Mesodermal cell (in vitro differentiated cells): ENCODE results near the gene DOCK9.

Experiments
- H3K27ac ChIP-seq: 2 replicates; pipeline ENCODE4 v1.7.0; 2013; ENCODE audit warnings: mild to moderate bottlenecking, low read depth, low read length, moderate library complexity; ENCODE audit not compliant: severe bottlenecking
- H3K36me3 ChIP-seq: 2 replicates; pipeline ENCODE4 v1.7.1; 2013; ENCODE audit warnings: mild to moderate bottlenecking, low read length, moderate library complexity; ENCODE audit not compliant: control insufficient read depth, insufficient read depth
- H3K4me1 ChIP-seq: one replicate; pipeline ENCODE4 v1.7.1; 2013; ENCODE audit warnings: mild to moderate bottlenecking, low read length; ENCODE audit not compliant: insufficient read depth, control insufficient read depth, poor library complexity, severe bottlenecking
- H3K4me3 ChIP-seq: 2 replicates; pipeline ENCODE4 v1.7.0; 2013; ENCODE audit warnings: low read length, control low read depth, mild to moderate bottlenecking; ENCODE audit not compliant: insufficient read depth, poor library complexity, severe bottlenecking; ENCODE audit errors: extremely low read depth
- H3K9me3 ChIP-seq: 2 replicates; pipeline ENCODE4 v1.7.1; 2013; ENCODE audit warnings: mild to moderate bottlenecking, low read length, moderate library complexity; ENCODE audit not compliant: control insufficient read depth
- WGBS, 2 experiments: methylation state at CpG; one replicate each; pipeline ENCODE4 v1.1.5; 2013; ENCODE audit warnings: missing lambda C conversion rate in 2 of 2; ENCODE audit not compliant: insufficient coverage in 2 of 2; 5-methylcytosine and 5-hydroxymethylcytosine counted together

DOCK9 gene

GRCh38 chr13:98877466-98877865 lies 100.4 kb downstream of the DOCK9 start:
- H3K36me3 ChIP-seq, result peaks cover 99% of the 10 kb centered on the region
- H3K4me3 ChIP-seq, result no peak overlapping the region
- H3K27ac ChIP-seq, result no peak overlapping the region
- WGBS, 2 experiments, result 100% methylated on average over 1 to 3 of the region's 3 CpGs
- H3K4me1 ChIP-seq, result no peaks in the 10 kb centered on the region
- H3K9me3 ChIP-seq, result peaks cover 11% of the 10 kb centered on the region

- WGBS, 2 experiments, result 60% methylated on average over 1 of the region's 1 CpG; no CpG with 5 or more reads in 1 of the 2 experiments
- peaks cover 98% of the 10 kb centered on the region for H3K36me3 ChIP-seq
- no peak overlapping the region for H3K27ac ChIP-seq
- no peak overlapping the region for H3K4me3 ChIP-seq
- no peaks in the 10 kb centered on the region for H3K4me1 ChIP-seq
- peaks cover 11% of the 10 kb centered on the region for H3K9me3 ChIP-seq
Measured at GRCh38 chr13:98875146-98875729, 102.6 kb downstream of the DOCK9 start.

DNA sequence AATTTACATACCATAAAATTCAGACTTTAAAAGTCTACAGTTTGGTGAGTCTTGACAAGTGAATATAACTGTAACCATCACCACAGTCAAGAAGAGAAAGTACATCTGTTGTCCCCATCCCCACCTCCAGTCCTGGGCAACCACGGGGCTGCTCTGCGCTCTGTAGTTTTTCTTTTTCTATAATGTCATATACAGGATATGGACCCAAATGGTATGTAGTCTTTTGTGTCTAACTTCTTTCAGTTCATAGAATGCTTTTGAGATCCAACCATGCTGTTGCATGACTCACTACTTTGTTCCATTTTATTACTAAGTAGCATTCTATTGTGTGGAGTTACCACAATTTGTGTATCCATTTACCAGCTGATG lies 103.9 kb downstream of the DOCK9 start:
- H3K9me3 ChIP-seq, result peaks cover 11% of the 10 kb centered on the region
- no peak overlapping the region for H3K4me3 ChIP-seq
- H3K36me3 ChIP-seq, result peaks cover 96% of the 10 kb centered on the region
- no peak overlapping the region for H3K27ac ChIP-seq
- no peaks in the 10 kb centered on the region for H3K4me1 ChIP-seq
- WGBS, 2 experiments, result no CpG with 5 or more reads among the region's 2 CpGs

DNA sequence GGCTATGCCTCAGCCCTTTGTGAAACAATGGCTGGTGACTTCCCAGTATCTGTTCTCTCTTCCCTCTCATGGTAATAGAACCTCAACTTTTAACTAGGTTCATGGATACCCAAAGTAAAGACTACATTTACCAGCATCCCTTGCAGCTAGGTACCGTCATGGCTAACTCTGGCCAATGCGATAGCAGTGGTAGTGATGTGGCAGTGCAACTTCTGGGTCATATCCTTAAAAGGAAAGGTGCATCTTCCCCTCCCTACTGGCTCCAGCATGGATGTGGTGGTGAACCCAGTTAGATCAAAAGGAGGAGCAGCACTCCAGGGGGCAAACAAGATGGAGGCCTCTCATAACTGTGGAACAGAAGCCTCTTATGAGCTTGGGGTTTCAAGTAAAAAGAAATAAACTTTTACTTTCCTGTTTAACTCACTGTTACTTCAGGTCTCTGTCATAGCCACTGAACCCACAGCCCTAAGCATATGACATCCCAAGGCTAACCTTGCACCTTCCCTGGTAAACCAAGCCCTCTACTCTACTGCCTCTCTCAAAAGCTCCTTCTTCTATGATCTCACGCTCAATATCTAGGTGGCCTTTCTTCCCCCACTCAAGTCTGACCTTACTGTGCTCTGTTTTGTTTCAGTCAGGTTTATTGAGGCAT lies 104.4 kb downstream of the DOCK9 start:
- H3K36me3 ChIP-seq, result peaks cover 93% of the 10 kb centered on the region
- no peaks in the 10 kb centered on the region for H3K4me1 ChIP-seq
- H3K4me3 ChIP-seq, result no peak overlapping the region
- H3K9me3 ChIP-seq, result peaks cover 11% of the 10 kb centered on the region
- H3K27ac ChIP-seq, result no peak overlapping the region
- 100% methylated on average over 1 to 2 of the region's 3 CpGs for WGBS, 2 experiments

DNA sequence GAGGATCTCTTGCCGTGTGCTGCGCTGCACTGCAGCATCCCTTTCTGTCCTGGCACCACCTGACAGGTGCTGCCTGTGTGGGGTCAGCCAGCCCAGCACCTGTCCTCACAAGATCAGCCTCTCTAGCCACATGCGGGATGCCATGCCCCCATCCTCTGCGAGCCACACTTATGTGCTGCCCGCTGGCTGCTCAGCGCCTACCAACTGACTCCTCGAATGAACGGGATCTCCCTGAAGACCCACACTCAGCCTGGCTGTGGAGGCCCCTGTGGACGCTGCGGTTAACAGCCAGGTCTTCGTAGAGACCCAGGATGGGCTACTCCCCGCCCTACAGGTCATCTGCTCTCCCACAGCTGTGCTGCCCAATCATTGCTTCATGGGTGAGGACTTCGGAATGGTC lies 106.1 kb downstream of the DOCK9 start:
- no peak overlapping the region for H3K27ac ChIP-seq
- H3K9me3 ChIP-seq, result peaks cover 11% of the 10 kb centered on the region
- H3K36me3 ChIP-seq, result peaks cover 91% of the 10 kb centered on the region
- no peaks in the 10 kb centered on the region for H3K4me1 ChIP-seq
- 87 to 88% methylated on average over 13 of the region's 13 CpGs for WGBS, 2 experiments
- H3K4me3 ChIP-seq, result no peak overlapping the region

- Histone ChIP-seq H3K27ac (no peak overlapping the region), H3K9me3 (peaks cover 11% of the 10 kb centered on the region), H3K4me1 (no peaks in the 10 kb centered on the region), H3K36me3 (peaks cover 90% of the 10 kb centered on the region), H3K4me3 (no peak overlapping the region)
- WGBS, 2 experiments, result 91 to 100% methylated on average over 4 to 5 of the region's 6 CpGs
Measured at GRCh38 chr13:98869408-98870090, 108.3 kb downstream of the DOCK9 start.

GRCh38 chr13:98868932-98869331 lies 108.9 kb downstream of the DOCK9 start:
- peaks cover 88% of the 10 kb centered on the region for H3K36me3 ChIP-seq

DNA sequence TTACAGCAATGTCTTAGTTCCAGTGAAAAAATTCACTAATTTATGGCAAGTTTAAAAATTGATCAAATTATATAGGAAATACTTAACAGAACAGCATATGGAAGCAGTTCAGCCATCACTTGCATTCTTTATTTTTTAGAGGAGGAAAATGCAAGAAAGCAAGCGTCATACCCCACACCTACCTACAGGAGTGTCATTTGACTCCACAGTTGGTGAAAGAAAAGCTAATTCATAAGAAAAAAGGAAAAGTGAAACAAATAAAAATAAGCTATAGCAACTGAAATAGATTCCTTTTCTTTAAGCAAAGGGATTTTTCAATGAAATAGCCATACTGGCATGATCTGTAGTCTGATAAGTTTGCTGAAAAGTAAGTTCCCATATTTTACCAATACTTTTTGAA lies 111.0 kb downstream of the DOCK9 start:
- Histone ChIP-seq H3K27ac (no peak overlapping the region), H3K4me3 (no peak overlapping the region), H3K4me1 (no peaks in the 10 kb centered on the region), H3K9me3 (no peaks in the 10 kb centered on the region), H3K36me3 (peaks cover 80% of the 10 kb centered on the region)
- WGBS, 2 experiments, result no CpG with 5 or more reads among the region's 1 CpG

More at GRCh38 chr13:98868932-98869331, 108.9 kb downstream of the DOCK9 start:
- Histone ChIP-seq H3K4me3 (no peak overlapping the region), H3K9me3 (peaks cover 7% of the 10 kb centered on the region), H3K27ac (no peak overlapping the region), H3K4me1 (no peaks in the 10 kb centered on the region)
- 91 to 100% methylated on average over 2 to 3 of the region's 3 CpGs for whole genome bisulfite sequencing, 2 experiments

DNA sequence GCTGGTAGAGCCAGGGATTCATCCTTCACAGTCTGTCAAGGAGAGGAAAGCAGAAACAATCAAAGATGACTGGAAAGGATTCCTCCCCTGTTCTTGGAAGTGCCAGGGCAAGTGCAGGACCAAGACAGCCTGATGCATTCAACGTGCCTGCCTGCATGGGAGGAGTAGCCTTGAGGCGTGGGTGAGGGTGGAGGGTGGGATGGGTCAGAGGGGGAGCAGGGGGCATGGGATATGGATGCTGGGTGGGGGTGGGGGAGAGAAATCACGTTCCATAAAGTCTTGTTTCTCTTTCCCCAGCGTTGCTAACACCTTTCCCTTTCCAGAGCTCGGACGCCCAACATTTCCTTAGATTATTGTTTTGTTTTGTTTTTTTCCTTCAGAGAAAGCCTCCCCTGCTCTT lies 117.4 kb downstream of the DOCK9 start:
- Histone ChIP-seq H3K27ac (no peak overlapping the region), H3K36me3 (peaks cover 85% of the 10 kb centered on the region), H3K4me1 (no peaks in the 10 kb centered on the region), H3K4me3 (no peak overlapping the region), H3K9me3 (no peaks in the 10 kb centered on the region)
- 79 to 80% methylated on average over 1 to 2 of the region's 6 CpGs for WGBS, 2 experiments

GRCh38 chr13:98858191-98858590 lies 119.7 kb downstream of the DOCK9 start:
- Histone ChIP-seq H3K36me3 (peaks cover 95% of the 10 kb centered on the region), H3K27ac (no peak overlapping the region), H3K9me3 (no peaks in the 10 kb centered on the region), H3K4me1 (no peaks in the 10 kb centered on the region), H3K4me3 (no peak overlapping the region)
- 79 to 100% methylated on average over 1 to 3 of the region's 4 CpGs for WGBS, 2 experiments

DNA sequence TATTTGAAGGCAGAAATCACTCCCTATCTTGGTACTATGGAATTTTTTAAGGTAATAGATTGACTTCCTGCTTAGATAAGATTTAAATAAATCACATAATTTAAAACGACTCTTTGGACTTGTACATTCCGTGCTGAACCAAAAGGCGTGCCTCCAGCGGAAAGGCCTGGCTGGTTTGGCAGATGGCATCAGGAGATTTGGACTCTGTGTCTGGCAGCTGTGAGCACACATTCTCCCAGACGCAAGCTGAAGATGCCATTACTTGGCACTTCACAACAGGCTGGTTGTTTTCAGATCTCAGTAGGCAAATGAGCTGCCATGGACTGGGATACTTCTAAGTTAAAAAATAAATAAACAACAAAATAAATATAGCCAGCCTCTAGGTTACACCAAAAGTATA lies 120.9 kb downstream of the DOCK9 start:
- Histone ChIP-seq H3K27ac (no peak overlapping the region), H3K9me3 (no peaks in the 10 kb centered on the region), H3K4me1 (no peaks in the 10 kb centered on the region), H3K36me3 (peaks cover 92% of the 10 kb centered on the region), H3K4me3 (no peak overlapping the region)
- WGBS, 2 experiments, result 75 to 95% methylated on average over 4 of the region's 5 CpGs
